Measurements from ENCODE around the gene EXOC4.

DNA sequence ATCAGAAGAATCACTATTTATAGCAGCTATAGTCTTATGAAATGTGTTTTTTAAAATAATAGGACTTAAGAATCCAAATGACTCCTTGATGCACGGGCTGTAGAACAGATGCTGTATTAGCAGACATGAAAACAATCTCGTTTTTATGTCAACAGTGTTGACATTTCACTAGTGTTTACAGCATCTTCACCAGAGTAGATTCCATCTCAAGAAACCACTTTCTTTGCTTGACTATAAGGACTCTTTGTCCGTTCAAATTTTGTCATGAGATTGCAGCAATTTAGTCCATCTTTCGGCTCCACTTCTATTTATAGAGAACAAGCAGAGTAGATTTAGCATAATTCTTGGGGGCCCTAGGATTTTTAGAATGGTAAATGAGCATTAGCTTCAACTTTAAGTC, 295.1 kb downstream of the EXOC4 start:
- no peak for TF ChIP-seq POLR2A (IDR thresholded peaks at IDR 0.05)
- TF ChIP-seq POLR2AphosphoS5 (IDR thresholded peaks at IDR 0.05; ENCODE audit: insufficient read depth in 1 of 2, low read depth in 1 of 2) = no peak

Measured in vagina (tissue), 2 donors.